Neural progenitor cell (in vitro differentiated cells): ENCODE measurements around the gene ZSWIM6. TPM values are rescaled to one million over a fixed set of nuclear protein-coding genes. Genes with fewer than 3 reads are reported as not detected.
"Not testable (repeated sequence)": the region's sequence is repeated elsewhere in the genome, so short reads cannot be mapped to it uniquely, and the experiment has no call there.

ENCODE experiments used
- DNase-seq: peaks from one replicate; pipeline ENCODE4 v3.0.0-alpha.2; 2016; ENCODE audit warnings: low spot score
- H2AFZ ChIP-seq: fragments of 200-600 bp; sonication (generic); replicated peaks from 2 replicates; pipeline ENCODE4 v1.6.1; 2016; ENCODE audit warnings: antibody characterized with exemption
- H3F3A ChIP-seq: fragments of 200-600 bp; sonication (generic); 2 replicates; pipeline ENCODE4 v1.6.1; 2016; ENCODE audit warnings: antibody characterized with exemption, low read depth
- H3K27ac ChIP-seq: fragments of 200-600 bp; sonication (generic); 2 replicates; pipeline ENCODE4 v1.5.1; 2016; ENCODE audit warnings: mild to moderate bottlenecking
- H3K27me3 ChIP-seq: fragments of 200-600 bp; sonication (generic); 2 replicates; pipeline ENCODE4 v1.6.1; 2016; ENCODE audit warnings: mild to moderate bottlenecking, moderate library complexity
- H3K36me3 ChIP-seq: fragments of 200-600 bp; sonication (generic); 2 replicates; pipeline ENCODE4 v1.5.1; 2016
- H3K4me1 ChIP-seq: fragments of 200-600 bp; sonication (generic); 2 replicates; pipeline ENCODE4 v1.6.1; 2016; ENCODE audit warnings: mixed run types
- H3K4me2 ChIP-seq: fragments of 200-600 bp; sonication (generic); 2 replicates; pipeline ENCODE4 v1.6.1; 2016
- H3K4me3 ChIP-seq: fragments of 200-600 bp; sonication (generic); 2 replicates; pipeline ENCODE4 v1.5.1; 2016
- H3K79me2 ChIP-seq: fragments of 200-600 bp; sonication (generic); 2 replicates; pipeline ENCODE4 v1.6.1; 2016; ENCODE audit warnings: low read depth
- H3K9ac ChIP-seq: fragments of 200-600 bp; sonication (generic); 2 replicates; pipeline ENCODE4 v1.6.1; 2016
- H3K9me3 ChIP-seq: fragments of 200-600 bp; sonication (generic); 2 replicates; pipeline ENCODE4 v1.5.1; 2016; ENCODE audit warnings: low read depth
- H4K20me1 ChIP-seq: fragments of 200-600 bp; sonication (generic); 2 replicates; pipeline ENCODE4 v1.6.1; 2016; ENCODE audit warnings: low read depth
- H3K27ac Mint-ChIP-seq: 3 replicates; pipeline ENCODE4 v1.8.0; 2021; ENCODE audit warnings: mixed read lengths
- H3K27me3 Mint-ChIP-seq: 2 replicates; pipeline ENCODE4 v1.8.0; 2022; ENCODE audit warnings: low read depth, mild to moderate bottlenecking, inconsistent platforms, moderate library complexity, mixed read lengths; ENCODE audit not compliant: insufficient read depth
- H3K36me3 Mint-ChIP-seq: 3 replicates; pipeline ENCODE4 v1.8.0; 2021; ENCODE audit warnings: mixed read lengths
- H3K4me1 Mint-ChIP-seq: 3 replicates; pipeline ENCODE4 v1.8.0; 2021; ENCODE audit warnings: mixed read lengths
- H3K4me3 Mint-ChIP-seq: 3 replicates; pipeline ENCODE4 v1.8.0; 2021; ENCODE audit warnings: mild to moderate bottlenecking, moderate library complexity, mixed read lengths
- H3K9me3 Mint-ChIP-seq: 3 replicates; pipeline ENCODE4 v1.8.0; 2020; ENCODE audit warnings: mixed read lengths
- EZH2 ChIP-seq: fragments of 200-600 bp; sonication (generic); IDR thresholded peaks from 2 replicates; pipeline ENCODE4 v1.6.1; 2017; ENCODE audit warnings: antibody characterized with exemption, mild to moderate bottlenecking, moderate library complexity
- EZH2phosphoT487 ChIP-seq: fragments of 200-600 bp; sonication (generic); IDR thresholded peaks from 2 replicates; pipeline ENCODE4 v1.6.1; 2017; ENCODE audit warnings: antibody characterized with exemption
- total RNA-seq: library from RNA; depleted of rRNA; stranded (reverse); fragments of >200 nt; gene quantifications from 2 replicates; pipeline ENCODE4 v1.2.3, GENCODE V29; 2015; ENCODE audit warnings: low replicate concordance
- TF ChIP-seq, protein P1 (sequence below): fragments of 200-600 bp; sonication (generic); IDR thresholded peaks from 2 replicates; pipeline ENCODE4 v1.5.1; 2017; ENCODE audit warnings: antibody characterized with exemption, mild to moderate bottlenecking

Gene ZSWIM6
- total RNA-seq, 1 donor from 2014 or later: 32.2 TPM

DNA sequence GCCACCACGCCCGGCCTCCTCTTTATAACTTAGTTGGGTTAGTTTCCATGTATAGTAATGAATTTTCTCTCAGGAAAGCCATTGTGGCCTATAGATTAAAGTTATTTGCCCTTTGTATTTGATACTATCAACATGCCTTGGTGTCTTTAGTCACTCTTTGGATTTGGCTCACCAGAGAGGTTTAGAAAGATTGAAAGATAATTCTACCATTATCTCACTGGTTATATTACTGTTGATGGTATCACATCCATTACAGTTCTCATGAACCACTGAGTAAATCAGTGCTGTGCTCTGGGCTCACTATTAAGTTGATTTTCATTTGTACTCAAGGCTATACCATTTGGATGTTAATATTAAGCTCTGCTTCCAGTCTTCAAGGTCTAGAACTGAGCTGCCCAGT lies 87.0 kb downstream of the ZSWIM6 start:
- Mint-ChIP-seq H3K4me3 (no peak overlapping the region), H3K27ac (no peak overlapping the region), H3K27me3 (peaks cover 2% of the 10 kb centered on the region), H3K36me3 (peaks cover 22% of the 10 kb centered on the region), H3K9me3 (peaks cover 30% of the 10 kb centered on the region), H3K4me1 (peaks cover 33% of the 10 kb centered on the region)
- no peaks in the 10 kb centered on the region for H3K36me3 ChIP-seq
- H3K79me2 ChIP-seq: peaks cover 99% of the 10 kb centered on the region
- no peaks in the 10 kb centered on the region for H3K27me3 ChIP-seq
- peaks cover 67% of the 10 kb centered on the region for H4K20me1 ChIP-seq
- no peak overlapping the region for H3K4me2 ChIP-seq
- TF ChIP-seq EZH2phosphoT487 (no peak), EZH2 (no peak)
- TF ChIP-seq, protein P1, sequence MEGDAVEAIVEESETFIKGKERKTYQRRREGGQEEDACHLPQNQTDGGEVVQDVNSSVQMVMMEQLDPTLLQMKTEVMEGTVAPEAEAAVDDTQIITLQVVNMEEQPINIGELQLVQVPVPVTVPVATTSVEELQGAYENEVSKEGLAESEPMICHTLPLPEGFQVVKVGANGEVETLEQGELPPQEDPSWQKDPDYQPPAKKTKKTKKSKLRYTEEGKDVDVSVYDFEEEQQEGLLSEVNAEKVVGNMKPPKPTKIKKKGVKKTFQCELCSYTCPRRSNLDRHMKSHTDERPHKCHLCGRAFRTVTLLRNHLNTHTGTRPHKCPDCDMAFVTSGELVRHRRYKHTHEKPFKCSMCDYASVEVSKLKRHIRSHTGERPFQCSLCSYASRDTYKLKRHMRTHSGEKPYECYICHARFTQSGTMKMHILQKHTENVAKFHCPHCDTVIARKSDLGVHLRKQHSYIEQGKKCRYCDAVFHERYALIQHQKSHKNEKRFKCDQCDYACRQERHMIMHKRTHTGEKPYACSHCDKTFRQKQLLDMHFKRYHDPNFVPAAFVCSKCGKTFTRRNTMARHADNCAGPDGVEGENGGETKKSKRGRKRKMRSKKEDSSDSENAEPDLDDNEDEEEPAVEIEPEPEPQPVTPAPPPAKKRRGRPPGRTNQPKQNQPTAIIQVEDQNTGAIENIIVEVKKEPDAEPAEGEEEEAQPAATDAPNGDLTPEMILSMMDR: no peak
- H3K9me3 ChIP-seq: no peaks in the 10 kb centered on the region
- H3F3A ChIP-seq: peaks cover 29% of the 10 kb centered on the region
- H3K4me1 ChIP-seq: peaks cover 46% of the 10 kb centered on the region
- no peak overlapping the region for H3K9ac ChIP-seq
- no peak overlapping the region for H2AFZ ChIP-seq
- H3K27ac ChIP-seq: no peak overlapping the region
- no peak for DNase-seq
- no peak overlapping the region for H3K4me3 ChIP-seq

DNA sequence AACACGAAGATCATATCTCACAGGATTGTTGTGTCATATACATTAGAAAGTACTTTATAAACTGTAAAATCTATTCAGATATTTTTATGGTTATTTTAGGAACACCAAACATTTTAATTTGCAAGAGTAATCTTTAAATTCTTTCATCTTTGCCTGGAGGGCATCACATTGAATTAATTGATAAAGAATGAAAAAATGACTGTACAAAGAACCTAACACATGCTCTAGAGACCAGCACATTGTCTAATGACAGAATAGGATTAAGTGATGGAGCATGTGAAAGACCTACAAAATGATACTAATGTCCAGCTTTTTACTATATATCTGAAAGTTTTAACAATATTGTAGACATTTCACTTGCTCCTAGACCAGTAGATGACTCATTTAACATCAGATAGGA lies 88.0 kb downstream of the ZSWIM6 start:
- Histone ChIP-seq H3K4me3 (no peak overlapping the region), H3F3A (peaks cover 23% of the 10 kb centered on the region), H3K79me2 (peaks cover 97% of the 10 kb centered on the region), H3K9ac (no peak overlapping the region), H3K27me3 (no peaks in the 10 kb centered on the region), H3K4me1 (peaks cover 37% of the 10 kb centered on the region), H2AFZ (no peak overlapping the region), H4K20me1 (peaks cover 65% of the 10 kb centered on the region), H3K9me3 (no peaks in the 10 kb centered on the region), H3K36me3 (no peaks in the 10 kb centered on the region), H3K27ac (no peak overlapping the region), H3K4me2 (no peak overlapping the region)
- H3K9me3 Mint-ChIP-seq: peaks cover 28% of the 10 kb centered on the region
- H3K4me3 Mint-ChIP-seq: no peak overlapping the region
- TF ChIP-seq EZH2 (no peak), EZH2phosphoT487 (no peak)
- TF ChIP-seq, protein P1: no peak
- DNase-seq: no peak
- H3K36me3 Mint-ChIP-seq: peaks cover 21% of the 10 kb centered on the region
- peaks cover 2% of the 10 kb centered on the region for H3K27me3 Mint-ChIP-seq
- peaks cover 28% of the 10 kb centered on the region for H3K4me1 Mint-ChIP-seq
- H3K27ac Mint-ChIP-seq: no peak overlapping the region

DNA sequence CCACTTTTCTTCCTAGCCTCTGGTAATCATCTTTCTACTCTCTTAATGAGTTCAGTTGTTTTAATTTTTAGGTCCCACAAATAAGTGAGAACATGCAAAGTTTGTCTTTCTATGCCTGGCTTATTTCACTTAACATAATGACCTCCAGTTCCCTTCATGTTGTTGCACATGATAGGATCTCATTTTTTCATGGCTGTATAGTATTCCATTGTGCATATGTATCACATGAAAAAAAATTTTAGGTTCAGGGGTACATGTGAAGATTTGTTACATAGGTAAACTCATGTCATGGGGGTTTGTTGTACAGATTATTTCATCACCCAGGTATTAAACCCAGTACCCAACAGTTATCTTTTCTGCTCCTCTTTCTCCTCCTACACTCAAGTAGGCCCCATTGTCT lies 89.2 kb downstream of the ZSWIM6 start:
- H2AFZ ChIP-seq, H3K27me3 Mint-ChIP-seq, DNase-seq, H3K27ac Mint-ChIP-seq, H3K9ac ChIP-seq, H3K9me3 ChIP-seq, H3K27me3 ChIP-seq, H3K36me3 ChIP-seq, H3K4me3 Mint-ChIP-seq, H3K27ac ChIP-seq, H3K4me3 ChIP-seq, H3K4me2 ChIP-seq: not testable (repeated sequence)
- H3K9me3 Mint-ChIP-seq: peaks cover 28% of the 10 kb centered on the region
- peaks cover 24% of the 10 kb centered on the region for H3K4me1 ChIP-seq
- peaks cover 21% of the 10 kb centered on the region for H3K36me3 Mint-ChIP-seq
- peaks cover 13% of the 10 kb centered on the region for H3F3A ChIP-seq
- peaks cover 60% of the 10 kb centered on the region for H4K20me1 ChIP-seq
- peaks cover 18% of the 10 kb centered on the region for H3K4me1 Mint-ChIP-seq
- peaks cover 94% of the 10 kb centered on the region for H3K79me2 ChIP-seq

DNA sequence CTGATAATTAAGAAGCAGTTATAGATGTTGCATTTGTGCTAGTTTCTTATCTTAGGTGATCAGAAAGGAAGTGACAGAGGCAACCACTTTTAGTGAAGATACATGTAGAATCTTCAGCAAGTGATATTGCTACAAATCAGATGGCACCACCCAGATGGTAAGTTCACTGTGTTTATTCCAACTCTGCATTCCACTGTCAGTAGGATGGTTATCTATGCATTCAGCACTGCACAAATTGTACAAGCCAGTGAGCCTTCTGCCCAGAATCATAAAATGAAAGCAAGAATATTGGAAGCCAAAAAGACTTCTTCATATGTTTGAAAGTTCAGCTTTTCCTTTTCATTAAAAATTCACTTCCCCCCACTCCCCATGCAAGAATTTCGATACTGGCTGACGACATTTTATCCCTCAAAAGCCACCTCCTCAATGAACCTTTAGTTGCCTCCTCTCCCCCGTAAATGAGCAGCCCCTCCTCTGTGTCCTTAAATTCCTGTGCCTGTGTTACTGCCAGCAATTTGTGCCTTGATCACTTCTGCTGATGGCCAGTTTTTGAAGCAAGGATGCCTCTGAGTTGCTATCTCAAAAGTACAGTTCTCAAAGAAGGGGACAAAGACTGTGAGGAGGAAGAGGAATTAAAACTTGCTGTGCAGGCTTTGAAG lies 91.6 kb downstream of the ZSWIM6 start:
- peaks cover 25% of the 10 kb centered on the region for H3K9me3 Mint-ChIP-seq

More for the DNA sequence above, 91.6 kb downstream of the ZSWIM6 start:
- peaks cover 92% of the 10 kb centered on the region for H3K79me2 ChIP-seq
- peak overlapping the region; percentile 6 for H3K4me2 ChIP-seq
- H3K4me1 ChIP-seq: peaks cover 7% of the 10 kb centered on the region
- Mint-ChIP-seq H3K36me3 (peaks cover 27% of the 10 kb centered on the region), H3K4me1 (peaks cover 6% of the 10 kb centered on the region), H3K27me3 (peaks cover 2% of the 10 kb centered on the region), H3K27ac (peak overlapping the region; percentile 52), H3K4me3 (no peak overlapping the region)
- H3K36me3 ChIP-seq: no peaks in the 10 kb centered on the region
- H2AFZ ChIP-seq: no peak overlapping the region
- TF ChIP-seq, protein P1: no peak
- TF ChIP-seq EZH2: no peak
- no peak for TF ChIP-seq EZH2phosphoT487
- no peaks in the 10 kb centered on the region for H3K9me3 ChIP-seq
- peak; percentile 23 for DNase-seq
- H3K27me3 ChIP-seq: no peaks in the 10 kb centered on the region
- H3F3A ChIP-seq: no peaks in the 10 kb centered on the region
- no peak overlapping the region for H3K4me3 ChIP-seq
- no peak overlapping the region for H3K27ac ChIP-seq
- H4K20me1 ChIP-seq: peaks cover 47% of the 10 kb centered on the region
- H3K9ac ChIP-seq: no peak overlapping the region
